ENCODE data around the gene CRMP1.

CRMP1 gene

DNA sequence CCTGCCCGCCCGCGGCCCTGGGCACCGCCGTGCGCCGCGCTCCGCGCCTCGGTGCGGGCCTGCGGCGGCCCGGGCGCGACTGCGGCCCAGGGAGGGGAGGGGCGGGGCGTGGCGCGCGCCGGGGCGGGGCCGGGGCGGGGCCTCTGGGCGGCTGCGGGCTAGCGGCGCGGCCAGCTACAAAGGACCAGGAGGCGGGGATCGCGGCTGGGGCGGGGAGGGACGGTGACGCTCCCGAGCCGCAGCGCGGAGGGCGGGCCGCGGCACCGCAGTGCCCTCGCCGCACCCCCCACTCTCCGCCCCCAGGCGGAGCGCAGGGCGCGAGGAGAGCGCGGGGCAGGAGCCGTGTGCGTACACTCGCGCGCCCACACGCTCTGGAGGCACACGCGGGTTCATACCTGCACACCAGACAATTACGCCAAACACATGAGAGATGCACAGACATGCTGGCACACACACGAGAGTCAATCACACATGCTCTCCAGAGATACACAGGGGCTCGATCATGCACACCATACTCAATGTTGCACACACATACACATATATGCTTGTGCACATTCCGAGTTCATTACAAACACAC, at the start of gene CRMP1:
CRMP1 (minus strand) TSS at position 83 of the 577 bp plus-strand sequence. CDS start 117 bp downstream, outside the sequence.
- no peak for DNase-seq (ENCODE audit: low spot score)

DNA sequence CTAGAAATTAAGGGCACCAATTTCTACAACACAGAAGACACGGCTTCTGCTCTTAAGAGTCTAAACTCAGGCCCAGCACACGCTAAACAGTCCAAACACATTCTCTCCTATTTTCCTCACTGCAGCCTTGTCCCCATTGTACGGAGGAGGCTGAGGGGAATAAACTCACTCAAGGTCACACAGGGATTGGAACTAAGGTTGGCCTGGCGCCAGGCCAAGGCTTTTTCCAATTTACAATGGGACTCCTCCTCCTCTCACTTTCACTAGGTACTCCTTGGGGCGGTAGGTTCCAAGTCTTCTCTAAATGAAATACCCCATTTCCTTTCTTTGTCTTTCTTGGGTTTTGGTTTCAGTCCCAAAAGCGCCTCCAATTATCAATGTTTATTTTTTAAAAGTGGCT, 48.7 kb upstream of the CRMP1 start:
- DNase-seq (ENCODE audit: low spot score): no peak

DNA sequence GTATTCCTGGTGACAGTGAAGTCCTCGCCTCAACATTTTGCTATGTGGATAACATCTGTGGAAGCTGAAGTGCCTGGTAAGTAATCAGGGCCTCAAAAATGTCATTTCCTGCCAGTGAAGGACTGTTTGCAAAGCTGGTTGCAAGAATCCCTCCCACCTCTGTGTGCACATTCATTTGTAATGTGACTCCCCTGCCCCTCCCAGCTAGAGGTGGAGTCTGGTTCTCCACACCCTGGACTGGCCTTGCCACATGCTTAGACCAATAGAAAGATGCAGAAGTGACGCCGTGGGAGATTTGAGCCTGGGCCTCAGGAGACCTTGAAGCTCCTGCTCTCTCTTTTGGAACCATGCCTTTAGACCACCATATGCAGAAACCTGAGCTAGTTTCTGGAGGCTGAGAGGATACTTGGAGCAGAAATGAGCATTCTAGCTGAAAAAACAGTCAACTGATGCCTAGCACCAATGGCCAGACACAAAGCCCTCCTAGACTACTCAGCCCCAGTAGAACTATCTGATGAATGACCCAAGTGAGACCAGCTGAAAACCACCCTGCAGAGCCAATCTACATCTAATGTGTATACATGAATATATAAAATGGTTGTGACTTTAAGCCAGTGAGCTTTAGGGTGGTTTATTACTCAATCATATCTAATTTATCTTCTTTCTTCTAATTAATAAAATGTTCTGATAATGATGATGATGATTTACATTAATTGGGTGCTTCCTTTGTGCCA, 47.8 kb upstream of the CRMP1 start:
- no peak for DNase-seq (ENCODE audit: low spot score)

DNA sequence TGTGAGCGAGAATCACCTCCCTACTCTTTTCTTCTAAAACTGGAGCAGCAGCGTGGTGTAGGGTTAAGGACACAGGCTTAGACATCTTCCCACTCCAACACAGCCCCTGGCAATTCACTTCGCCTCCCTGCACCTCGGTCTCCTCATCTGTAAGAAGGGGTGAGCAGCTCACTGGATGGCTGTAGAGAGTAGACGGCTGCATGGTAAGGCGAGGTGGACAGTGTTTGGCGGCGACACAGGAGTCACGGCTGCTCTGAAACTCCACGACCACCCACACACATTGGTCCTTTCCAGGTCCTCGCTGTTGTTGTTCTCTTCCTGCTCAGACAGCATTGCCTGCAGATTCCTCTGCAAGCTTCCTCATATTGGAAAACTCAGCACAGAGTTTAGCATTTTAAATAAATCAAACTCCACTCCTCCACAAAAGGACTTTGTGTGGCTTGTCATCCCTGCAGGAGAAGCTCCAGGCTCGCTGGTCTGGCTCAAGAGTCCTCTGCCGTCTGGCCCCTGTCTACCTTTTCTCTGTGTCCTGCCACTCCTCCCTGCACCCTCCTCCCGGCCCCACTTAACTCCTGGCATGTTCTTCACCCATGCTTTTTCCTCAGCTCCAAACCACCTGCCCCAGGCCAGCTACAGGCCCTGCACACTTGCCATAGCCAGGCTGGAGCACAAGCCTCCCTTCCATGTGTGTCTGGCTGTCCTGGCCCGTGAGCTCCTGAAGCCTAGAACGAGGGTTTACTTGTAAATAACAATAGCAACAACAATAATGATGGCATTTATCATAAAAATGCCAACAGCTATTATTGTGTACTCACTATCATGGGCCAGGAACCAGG, 41.3 kb upstream of the CRMP1 start:
- no peak for DNase-seq (ENCODE audit: low spot score)

DNA sequence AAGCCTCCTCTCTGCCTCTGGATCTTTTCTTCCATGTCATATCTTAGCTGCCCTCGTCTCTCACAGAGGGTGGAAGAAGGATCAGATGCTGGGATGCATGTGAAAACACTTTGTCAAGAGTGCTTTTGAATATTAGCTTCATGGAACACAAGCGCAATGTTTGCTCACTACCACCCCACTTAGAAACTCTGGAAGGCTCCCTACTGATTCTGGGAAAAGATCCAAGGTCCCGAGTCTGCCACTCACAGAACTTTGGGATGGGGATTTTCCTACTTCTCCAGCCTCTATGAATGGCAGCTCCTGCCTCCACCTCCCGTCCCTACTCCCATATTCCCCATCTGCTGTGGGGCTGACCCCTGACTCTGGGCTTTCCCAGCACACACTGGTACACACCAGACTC, 40.2 kb upstream of the CRMP1 start:
- DNase-seq (ENCODE audit: low spot score): no peak

DNA sequence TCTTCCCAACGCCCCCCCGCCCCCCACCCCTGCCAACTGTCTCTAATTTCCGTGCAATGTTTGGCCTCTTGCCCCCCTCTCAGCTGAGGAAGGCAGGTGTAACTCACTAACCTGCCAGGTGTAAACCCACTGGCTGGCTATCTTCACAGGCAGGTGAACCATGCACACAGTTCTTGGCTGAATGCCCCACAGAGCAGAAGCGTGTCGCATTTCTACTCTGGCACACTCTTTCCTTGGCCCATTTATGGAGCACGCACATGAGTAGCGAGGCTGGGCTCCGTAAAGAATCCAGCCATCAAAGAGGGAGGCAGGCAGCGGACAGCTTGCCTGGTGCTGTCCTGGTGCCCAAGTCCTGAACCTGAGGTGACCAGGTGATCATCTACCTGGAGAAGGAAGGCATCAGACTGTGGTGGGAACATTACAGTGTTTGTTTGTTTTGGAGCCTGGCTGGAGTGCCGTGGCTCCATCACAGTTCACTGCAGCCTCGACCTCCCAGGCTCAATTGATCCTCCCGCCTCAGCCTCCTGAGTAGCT, 39.2 kb upstream of the CRMP1 start:
- DNase-seq (ENCODE audit: low spot score): no peak

DNA sequence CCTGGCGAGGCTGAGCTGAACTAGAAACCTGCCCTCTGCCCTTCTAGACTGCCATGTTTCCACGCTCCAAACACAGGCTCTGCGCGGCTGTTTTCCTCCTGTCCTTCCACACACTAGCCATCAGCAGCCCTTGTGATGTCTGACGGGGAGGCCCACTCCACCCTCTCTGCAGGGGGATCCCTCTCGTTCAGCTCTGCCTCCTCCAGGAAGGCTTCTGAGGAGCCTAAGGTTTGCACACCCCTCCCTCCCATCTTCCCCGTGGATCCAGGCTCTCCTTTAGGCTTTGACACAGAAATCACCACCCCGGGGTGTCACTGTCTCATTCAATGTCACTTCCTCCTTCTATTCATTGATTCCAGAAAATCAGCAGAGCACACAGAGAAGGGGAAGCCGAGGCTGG, 38.6 kb upstream of the CRMP1 start:
- no peak for DNase-seq (ENCODE audit: low spot score)

DNA sequence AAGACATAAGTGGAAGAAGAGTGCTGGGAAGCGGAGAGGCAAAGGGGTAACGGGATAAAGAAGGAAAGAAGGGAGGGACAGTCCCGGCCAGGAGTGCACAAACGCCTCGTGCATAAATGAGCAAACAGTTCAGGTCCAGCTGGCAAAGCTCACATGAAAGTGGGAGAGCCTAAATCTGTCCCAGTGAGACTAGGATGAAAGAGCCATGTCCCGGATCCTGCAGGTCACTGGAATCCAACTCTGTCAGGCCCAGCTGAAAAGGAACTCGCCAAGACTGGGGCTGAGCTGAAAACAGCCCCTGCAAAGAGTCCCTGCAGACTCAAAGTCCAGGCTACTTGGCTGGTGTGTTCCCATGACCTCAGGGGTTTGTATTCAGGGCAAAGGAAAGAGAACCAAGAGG, 38.0 kb upstream of the CRMP1 start:
- no peak for DNase-seq (ENCODE audit: low spot score)

DNA sequence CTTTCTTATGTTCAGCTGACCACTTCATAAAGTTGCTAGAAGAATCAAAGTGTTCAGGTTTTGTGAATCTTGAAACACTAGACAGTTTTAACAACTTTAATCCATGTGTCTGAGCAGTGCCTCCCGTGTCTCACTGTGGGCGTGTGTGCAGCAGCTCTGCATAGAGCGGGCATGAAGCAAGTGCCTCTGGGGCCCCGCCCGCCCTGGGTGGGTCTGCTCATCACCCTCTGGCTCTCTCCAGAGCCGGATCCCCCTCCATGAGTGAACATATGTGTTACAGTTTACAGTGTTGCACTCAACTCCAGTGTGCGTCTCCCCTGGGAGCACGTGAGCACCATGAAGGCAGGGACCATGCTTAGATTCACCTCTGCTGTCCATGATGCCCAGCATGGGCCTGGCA, 37.6 kb upstream of the CRMP1 start:
- no peak for DNase-seq (ENCODE audit: low spot score)

DNA sequence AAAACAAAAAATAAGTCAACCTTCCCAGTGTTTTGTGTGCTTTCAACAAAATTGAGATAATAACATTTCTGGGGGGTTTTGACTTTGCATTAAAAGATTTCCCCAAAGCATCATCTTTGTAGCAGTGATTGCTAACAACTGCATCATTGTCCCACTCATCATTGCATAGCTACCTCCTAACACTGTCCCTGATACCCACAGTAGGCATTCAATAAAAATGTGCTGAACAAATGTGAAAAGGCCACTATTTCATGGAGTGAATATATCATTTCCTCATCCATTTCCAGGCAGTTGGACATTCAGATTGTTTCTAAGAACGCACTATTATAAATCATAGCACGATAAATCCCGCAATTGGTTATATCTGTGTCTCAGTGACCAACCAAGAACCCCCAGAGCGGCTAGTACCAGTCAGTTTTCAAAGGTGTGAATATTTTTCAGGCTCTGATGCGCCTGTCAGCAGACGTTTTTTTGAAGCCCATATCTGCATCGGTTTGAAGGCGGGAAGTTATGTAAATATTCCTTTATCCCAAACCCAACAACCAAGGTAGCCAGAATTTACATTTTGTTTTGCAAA, 36.0 kb upstream of the CRMP1 start:
- DNase-seq (ENCODE audit: low spot score): no peak

DNA sequence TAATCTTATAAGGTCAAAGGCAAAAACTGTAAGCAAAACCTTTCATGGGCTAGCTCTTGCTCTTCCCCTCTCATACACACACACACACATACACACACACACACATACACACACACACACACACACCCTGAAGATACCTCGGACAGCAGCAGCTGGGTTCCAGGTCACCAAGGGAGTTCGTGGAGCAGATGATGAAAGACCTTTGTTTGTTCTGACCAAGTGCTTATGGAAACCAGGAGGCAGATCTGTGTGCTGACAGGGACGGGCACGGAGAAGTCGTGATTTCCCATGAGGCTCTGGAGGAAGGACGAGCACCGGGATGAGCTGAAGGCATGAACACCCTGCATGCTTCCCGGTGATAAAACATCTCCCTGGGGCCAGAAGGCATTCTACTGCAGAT, 35.4 kb upstream of the CRMP1 start:
- DNase-seq (ENCODE audit: low spot score): no peak

DNA sequence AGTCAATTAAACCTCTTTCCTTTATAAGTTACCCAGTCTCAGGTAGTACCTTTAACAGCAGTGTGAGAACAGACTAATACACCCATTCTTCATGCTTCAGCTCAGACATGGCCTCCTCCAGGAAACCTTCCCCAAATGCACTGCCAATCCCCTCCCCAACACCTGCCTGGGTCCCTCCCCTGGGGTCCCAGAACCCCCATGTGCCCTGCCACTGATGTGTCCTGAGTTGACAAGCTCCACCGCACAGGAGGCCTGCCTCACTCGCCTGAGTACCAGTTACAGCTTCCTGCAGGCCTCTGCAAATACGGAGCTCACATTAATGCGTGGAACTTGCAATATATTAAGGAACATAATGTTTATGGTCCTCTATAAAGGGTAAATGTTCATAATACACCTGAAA, 34.9 kb upstream of the CRMP1 start:
- DNase-seq (ENCODE audit: low spot score): no peak

DNA sequence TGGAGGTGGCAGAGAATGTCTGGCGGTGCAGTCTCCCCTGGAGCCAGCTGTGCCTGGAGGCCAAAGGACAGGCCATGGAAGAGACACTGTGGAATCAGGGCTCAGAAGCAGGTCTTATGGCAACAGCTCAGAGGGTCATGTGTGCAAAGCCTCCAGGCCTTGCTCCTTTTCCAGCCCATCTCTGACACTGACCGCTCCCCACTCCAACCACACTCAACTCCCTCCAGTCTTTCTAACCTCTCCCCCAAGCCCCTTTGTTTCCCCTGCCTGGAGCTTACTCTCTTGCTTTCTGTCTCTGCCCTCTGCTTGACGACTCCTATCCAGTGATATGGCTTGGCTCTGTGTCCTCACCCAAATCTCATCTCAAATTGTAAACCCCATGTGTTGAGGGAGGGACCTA, 34.2 kb upstream of the CRMP1 start:
- no peak for DNase-seq (ENCODE audit: low spot score)

DNA sequence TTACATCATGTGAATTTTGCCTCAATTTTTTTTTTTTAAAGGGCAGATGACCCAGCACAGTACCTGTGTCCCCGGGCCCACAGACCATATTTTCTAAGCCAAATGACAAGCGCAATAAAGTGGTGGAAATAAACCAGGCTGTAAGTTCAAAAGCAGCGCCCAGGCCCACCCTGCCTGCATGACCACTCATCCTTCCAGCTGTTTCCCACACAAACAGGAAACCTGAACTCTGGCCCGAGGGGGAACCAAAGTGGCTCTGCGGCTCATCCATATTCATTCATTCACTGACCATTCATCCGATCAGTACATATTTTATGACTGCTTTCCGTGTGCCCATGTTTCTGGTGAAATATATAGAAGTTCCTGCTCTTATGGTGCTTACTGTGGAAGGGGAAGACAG, 33.7 kb upstream of the CRMP1 start:
- no peak for DNase-seq (ENCODE audit: low spot score)

DNA sequence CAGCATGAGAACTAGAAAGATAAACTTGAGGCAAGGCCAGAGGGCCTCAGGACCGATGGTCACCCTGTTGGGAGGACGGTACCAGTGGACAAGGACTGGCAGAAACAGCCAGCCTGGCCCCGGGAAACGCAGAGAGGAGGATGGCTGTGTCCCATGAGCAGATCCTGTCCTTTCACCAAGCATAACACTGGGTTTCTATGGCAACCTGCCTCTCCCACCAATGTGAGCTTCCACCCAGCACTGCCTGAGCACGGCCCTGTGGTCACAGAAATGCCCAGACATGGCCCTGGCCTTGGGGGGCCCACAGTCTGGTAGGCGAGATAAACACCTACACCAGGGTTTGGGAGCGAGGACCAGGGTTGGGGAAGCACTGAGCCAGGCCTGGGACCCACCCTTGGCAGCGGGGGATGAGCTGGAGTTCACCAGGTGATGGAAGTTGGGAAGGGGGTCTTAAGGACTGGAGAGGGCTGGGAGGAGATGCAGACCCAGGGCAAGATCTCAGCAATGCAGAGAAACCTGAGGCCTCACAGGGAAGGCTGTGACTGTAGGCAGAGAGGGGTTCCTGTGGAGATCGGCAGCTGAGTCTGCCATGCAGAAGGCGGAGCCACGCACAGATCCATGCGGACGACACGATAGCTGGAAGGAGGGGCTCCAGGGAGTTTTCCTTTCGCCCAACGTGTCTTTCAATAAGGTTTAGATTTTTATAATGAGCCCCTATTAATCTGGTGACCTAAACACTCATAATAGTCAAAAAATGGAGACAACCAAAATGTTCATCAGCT, 32.7 kb upstream of the CRMP1 start:
- DNase-seq (ENCODE audit: low spot score): no peak

DNA sequence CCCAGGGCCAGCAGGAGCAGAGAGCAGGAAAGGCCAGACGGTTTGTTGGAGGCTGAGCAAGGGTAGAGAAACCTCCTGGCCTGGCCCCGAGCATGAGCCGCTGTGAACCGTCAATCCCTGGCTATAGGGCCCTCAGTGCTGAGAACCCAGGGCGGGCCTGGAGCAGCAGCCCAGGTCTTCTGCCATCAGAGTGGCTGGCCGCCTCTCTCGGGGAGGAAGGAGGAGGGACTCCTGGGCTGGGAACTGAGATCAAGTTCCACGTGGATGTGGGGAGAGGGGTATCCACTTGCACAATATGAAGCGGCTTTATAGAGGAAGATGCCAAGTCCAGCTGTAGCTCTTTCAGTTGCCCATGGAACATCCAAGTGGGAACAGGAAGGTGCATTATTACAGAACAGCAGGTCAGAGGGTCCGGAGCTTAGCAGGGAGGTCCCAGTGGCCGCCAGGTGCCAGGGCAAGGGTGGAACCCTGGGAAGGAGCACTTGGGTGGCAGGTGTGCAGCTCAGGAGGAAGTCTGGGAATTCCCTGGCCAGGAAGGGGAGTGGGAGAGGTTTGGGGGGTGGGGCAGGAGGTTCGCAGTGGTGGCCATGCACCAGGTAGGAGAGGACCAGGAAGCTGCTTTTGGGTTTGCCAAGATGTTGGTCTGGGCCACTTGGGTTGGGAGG, 31.7 kb upstream of the CRMP1 start:
- no peak for DNase-seq (ENCODE audit: low spot score)

DNA sequence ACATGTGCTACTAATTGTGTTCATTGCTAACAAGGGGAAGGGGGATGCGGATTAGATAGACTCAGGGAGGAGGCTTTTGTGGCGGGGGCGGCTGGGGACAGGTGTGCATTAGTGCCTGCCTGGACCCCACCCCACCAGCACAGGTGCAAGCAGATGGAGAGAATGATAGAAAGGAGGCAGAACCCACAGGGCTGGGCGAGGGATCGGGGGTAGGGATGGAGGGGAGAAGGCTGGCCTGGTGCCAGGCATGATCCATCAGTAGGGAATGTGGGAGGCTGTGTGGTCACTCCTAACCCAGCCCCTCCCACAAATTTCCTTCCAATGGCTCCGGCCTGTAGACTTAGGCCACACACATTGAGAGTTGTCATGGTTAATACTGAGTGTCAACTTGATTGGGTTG, 30.5 kb upstream of the CRMP1 start:
- DNase-seq (ENCODE audit: low spot score): no peak

DNA sequence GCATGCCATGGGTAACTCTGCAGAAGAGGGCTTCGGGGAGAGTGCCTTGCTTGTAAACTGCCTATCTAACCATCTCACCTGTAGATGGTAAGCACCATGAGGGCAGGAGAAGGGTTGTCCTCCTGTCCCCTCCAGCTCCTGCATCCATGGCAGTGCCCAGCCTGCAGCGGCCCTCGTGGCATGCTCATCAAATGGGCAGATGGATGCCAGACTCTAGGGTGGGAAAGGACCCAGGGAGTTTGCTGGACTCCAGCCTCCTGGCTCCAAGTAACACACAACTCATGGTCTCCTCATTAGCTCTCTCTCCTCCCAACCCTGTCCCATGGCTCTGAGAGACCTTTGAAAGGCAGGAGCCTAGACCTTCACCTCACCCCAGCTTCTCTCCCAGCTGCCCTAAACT, 29.7 kb upstream of the CRMP1 start:
- no peak for DNase-seq (ENCODE audit: low spot score)

DNA sequence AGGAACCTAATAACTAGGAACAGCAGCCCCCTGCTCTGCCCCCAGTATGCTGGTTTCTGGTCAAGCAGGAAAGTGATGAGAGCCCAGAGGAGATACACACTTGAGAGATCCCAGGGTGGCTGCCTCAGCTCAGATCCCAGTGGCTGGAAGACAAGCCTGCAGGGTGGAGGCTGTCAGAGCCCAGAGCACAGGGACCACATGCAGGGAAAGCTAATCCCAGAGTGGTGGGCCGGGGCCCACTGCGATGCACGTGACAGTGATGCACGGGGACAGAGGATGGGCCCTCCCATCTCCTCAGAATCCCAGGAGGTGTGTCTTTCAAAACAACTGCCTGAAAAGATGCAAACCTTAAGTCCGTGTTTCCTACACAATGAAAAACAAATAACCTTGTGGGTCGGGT, 29.1 kb upstream of the CRMP1 start:
- DNase-seq (ENCODE audit: low spot score): no peak

DNA sequence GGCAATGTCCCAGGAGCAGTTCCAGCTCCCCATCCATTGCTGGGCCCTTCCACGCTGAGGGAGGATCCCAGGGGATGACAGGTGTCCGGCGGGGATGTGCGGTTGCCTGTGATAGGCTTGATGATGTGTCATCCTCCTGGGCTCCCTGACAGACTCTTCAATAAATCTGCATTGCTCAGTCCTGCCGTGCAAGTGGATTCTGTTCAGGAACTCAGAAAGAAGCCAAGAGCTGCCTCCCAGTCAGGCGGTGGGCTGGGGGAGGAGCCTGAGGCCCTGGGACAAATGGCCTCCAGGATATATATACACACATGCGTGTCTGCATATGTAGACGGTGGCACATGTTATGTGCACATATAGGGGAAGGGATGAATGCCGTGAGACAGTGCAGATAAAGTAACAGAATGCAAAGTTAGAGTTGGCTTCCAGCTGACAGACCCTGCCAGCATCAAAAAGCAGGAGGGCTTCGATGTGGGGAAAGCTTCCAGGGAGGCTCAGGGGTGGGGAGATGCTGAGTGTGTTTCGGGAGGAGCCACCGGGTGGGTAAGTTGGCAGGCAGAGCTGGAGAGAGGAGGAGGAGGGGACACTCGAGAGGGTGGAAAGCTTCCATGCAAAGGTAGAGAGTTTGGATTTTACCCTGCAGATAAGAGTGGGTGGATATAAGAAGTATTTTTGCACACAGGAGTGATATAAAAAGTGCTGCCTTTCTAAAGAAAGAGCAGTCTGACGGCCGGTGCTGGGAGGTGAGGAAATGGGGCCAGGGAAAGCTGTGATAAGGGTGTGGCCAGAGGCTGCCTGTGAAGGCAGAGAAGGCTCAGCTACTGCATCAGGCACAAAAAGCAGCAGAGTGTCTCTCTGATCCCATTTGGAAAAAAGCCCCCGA, 28.5 kb upstream of the CRMP1 start:
- DNase-seq (ENCODE audit: low spot score): no peak
